Measurements from ENCODE around the gene DDX51.

Gene DDX51

DNA sequence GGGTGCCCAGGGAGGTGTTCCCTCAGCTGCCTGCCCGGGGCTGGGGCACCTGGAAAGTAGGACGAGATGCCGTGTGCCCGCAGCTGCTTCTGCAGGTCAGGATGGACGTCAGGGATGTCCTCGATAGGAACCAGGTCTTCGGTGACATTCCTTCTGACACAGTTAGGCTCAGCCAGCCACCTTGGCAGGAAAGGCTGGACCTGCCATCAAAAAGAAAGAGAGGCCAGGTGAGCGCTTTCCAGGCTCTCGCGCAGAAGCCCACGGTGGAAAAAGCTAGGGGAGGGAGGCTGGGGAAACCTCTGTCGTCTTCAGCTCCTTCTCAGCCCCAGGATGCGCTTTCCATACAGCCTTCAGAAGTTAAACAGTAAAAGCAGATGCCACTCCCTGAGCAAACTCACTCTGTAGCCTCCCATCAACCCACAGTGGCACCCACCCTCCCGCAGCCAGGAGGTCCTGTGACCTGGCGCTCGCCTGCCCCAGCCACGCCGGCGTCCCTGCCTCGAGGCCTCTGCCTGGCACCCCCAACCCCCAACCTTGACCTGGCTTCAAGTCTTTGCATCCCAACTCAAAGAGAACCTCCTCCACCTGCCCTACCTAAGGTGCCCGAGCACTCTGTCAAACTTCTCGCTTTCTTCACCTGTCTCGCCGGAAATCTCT lies 1.3 kb downstream of the DDX51 start:
- TF ChIP-seq, protein P1, sequence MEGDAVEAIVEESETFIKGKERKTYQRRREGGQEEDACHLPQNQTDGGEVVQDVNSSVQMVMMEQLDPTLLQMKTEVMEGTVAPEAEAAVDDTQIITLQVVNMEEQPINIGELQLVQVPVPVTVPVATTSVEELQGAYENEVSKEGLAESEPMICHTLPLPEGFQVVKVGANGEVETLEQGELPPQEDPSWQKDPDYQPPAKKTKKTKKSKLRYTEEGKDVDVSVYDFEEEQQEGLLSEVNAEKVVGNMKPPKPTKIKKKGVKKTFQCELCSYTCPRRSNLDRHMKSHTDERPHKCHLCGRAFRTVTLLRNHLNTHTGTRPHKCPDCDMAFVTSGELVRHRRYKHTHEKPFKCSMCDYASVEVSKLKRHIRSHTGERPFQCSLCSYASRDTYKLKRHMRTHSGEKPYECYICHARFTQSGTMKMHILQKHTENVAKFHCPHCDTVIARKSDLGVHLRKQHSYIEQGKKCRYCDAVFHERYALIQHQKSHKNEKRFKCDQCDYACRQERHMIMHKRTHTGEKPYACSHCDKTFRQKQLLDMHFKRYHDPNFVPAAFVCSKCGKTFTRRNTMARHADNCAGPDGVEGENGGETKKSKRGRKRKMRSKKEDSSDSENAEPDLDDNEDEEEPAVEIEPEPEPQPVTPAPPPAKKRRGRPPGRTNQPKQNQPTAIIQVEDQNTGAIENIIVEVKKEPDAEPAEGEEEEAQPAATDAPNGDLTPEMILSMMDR (IDR thresholded peaks at IDR 0.05; ENCODE audit: low read depth, low read length, missing control alignments), result no peak
- H3K4me3 ChIP-seq (replicated peaks; ENCODE audit: low read depth, low read length), result peak overlapping the region; percentile 96
- no peak for DNase-seq (ENCODE audit: extremely low read depth, low read depth)

DNA sequence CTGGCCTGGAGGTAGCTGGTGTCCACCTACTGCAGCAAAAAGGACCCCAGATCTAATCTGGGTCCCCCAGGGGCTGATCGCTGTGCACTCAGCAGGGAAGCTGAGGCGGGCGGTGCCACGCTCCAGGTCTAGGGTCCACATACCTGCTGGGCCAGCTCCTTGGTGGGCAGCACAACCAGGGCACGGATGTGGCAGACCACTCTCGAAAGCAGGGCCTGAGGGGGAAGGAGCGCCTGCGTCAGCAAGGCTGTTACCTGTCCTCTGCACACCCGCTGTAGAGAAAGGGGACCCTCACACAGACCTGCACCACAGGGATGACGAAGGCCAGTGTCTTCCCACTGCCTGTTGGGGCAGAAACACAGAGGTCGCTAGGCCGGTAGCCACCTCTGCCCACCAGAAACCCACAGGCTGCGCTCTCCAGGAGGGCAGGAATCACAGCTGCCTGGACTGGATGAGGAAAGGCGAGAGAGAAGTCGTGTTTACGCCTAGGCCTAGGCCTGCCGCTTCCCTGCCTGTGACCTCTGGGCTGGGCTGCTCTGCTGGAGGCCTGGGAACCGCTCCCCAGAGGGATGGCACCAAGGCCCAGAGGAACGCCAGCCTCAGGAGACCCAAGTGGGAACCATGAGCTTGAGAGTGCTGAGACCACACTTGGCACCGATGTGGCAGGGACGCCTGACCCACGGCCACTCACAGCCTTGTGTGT lies 2.0 kb downstream of the DDX51 start:
- DNase-seq (ENCODE audit: extremely low read depth, low read depth), result no peak
- H3K4me3 ChIP-seq (replicated peaks; ENCODE audit: low read depth, low read length), result peak overlapping the region; percentile 96
- TF ChIP-seq, protein P1 (IDR thresholded peaks at IDR 0.05; ENCODE audit: low read depth, low read length, missing control alignments), result no peak

GRCh38 chr12:132140918-132141841 lies 2.9 kb downstream of the DDX51 start:
- no peak for DNase-seq (ENCODE audit: extremely low read depth, low read depth)
- TF ChIP-seq, protein P1 (IDR thresholded peaks at IDR 0.05; ENCODE audit: low read depth, low read length, missing control alignments), result no peak
- no peak overlapping the region for H3K4me3 ChIP-seq (replicated peaks; ENCODE audit: low read depth, low read length)

DNA sequence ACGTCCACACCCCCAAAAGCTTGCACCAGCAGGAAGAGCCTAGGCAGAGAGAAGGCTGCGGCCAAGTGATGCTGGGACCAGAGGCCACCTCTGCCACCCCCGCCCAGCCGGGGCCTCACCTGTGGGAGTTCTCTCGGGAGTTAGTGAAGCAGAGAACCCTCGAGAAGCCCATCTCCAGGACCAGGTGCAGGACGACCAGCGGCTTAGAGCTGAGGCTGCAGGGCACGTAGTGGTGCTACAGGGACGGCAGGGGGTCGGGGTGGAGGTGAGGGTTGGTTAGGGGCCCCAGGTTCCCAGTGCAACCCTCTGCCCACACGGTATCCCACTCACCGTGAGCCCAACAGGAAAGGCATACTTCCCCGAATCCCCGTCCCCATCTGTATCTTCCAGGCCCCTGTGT lies 3.6 kb downstream of the DDX51 start:
- H3K4me3 ChIP-seq (replicated peaks; ENCODE audit: low read depth, low read length), result no peak overlapping the region
- TF ChIP-seq, protein P1 (IDR thresholded peaks at IDR 0.05; ENCODE audit: low read depth, low read length, missing control alignments), result no peak
- DNase-seq (ENCODE audit: extremely low read depth, low read depth), result no peak

GRCh38 chr12:132139912-132140311 lies 4.2 kb downstream of the DDX51 start:
- TF ChIP-seq, protein P1 (IDR thresholded peaks at IDR 0.05; ENCODE audit: low read depth, low read length, missing control alignments), result no peak
- H3K4me3 ChIP-seq (replicated peaks; ENCODE audit: low read depth, low read length), result no peak overlapping the region
- no peak for DNase-seq (ENCODE audit: extremely low read depth, low read depth)

DNA sequence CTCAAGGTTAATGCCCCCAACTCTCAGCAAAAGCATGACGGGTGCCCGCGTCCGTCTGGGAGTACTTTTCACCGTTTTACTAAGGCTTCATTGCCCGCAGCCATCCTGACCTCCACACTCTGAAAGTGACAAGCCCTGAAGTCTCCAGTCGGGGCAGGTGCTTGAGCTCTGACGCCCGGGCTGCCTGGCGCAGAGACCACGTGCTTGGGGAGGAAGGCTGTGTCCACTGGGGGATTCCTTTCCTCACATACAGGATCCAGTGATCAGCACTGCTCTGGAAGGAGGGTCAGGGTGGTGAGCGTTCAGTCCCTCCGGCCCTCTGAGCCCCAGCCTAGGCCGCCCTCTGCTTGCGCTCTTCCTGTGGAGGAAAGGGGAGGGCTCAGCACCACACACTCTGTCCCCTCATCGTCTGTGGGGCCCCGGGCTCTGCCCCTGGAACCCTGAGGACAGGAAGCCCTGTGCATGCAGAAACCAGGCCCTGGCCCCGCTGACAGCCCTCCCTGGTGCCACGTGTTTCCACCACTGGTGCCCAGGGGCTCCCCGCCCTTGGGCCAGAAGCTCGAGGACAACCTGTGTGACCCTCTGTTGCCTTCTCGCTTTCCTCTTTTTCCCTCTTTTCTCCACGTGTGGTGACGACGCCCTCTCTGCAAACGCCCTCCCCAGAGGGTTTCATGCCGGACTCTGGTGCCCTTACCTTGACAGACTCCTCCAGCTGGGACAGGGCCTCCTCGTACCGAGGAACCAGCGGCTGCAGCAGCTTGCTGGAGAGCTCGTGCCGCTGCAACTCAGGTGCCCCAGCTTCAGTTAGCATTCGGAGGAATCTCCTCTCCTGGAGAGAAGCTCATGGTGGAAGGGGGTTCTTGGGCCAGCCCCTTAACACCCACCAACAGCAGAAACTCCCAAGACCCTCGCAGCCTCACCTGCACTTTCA lies 4.9 kb downstream of the DDX51 start:
- TF ChIP-seq, protein P1 (IDR thresholded peaks at IDR 0.05; ENCODE audit: low read depth, low read length, missing control alignments), result no peak
- no peak overlapping the region for H3K4me3 ChIP-seq (replicated peaks; ENCODE audit: low read depth, low read length)
- no peak for DNase-seq (ENCODE audit: extremely low read depth, low read depth)
